HG03108 (cell line): ENCODE results near the gene PPIL1.

ENCODE experiments used
- ATAC-seq: cut with Tn5 transposase; IDR thresholded peaks from one replicate; pipeline ENCODE4 v1.9.1; 2021; ENCODE audit warnings: moderate library complexity; ENCODE audit not compliant: unreplicated experiment

PPIL1 gene

GRCh38 chr6:36857325-36857724 is 17.3 kb downstream of the PPIL1 start:
- no peak for ATAC-seq

GRCh38 chr6:36856277-36856676 is 18.3 kb downstream of the PPIL1 start:
- no peak for ATAC-seq

- ATAC-seq, result no peak
Measured at GRCh38 chr6:36855750-36856149, 18.9 kb downstream of the PPIL1 start.

GRCh38 chr6:36853325-36853724 is 21.3 kb downstream of the PPIL1 start:
- no peak for ATAC-seq

- ATAC-seq, result no peak
Measured at GRCh38 chr6:36852481-36853147, 22.0 kb downstream of the PPIL1 start.

- ATAC-seq, result no peak
Measured at GRCh38 chr6:36851626-36852025, 23.0 kb downstream of the PPIL1 start.

- no peak for ATAC-seq
Measured at GRCh38 chr6:36851149-36851614, 23.4 kb downstream of the PPIL1 start.

- ATAC-seq, result no peak
Measured at GRCh38 chr6:36850021-36850420, 24.6 kb downstream of the PPIL1 start.

GRCh38 chr6:36848658-36849441 is 25.8 kb downstream of the PPIL1 start:
- ATAC-seq, result no peak

- no peak for ATAC-seq
Measured at GRCh38 chr6:36847991-36848390, 26.6 kb downstream of the PPIL1 start.

- ATAC-seq, result no peak
Measured at GRCh38 chr6:36847152-36847551, 27.5 kb downstream of the PPIL1 start.

GRCh38 chr6:36845233-36845632 is 29.4 kb downstream of the PPIL1 start:
- no peak for ATAC-seq

- ATAC-seq, result no peak
Measured at GRCh38 chr6:36844232-36845170, 30.1 kb downstream of the PPIL1 start.

GRCh38 chr6:36843170-36843569 is 31.4 kb downstream of the PPIL1 start:
- ATAC-seq, result no peak

- no peak for ATAC-seq
Measured at GRCh38 chr6:36841756-36842155, 32.8 kb downstream of the PPIL1 start.

- ATAC-seq, result no peak
Measured at GRCh38 chr6:36840432-36841403, 33.9 kb downstream of the PPIL1 start.

GRCh38 chr6:36839749-36840431 is 34.7 kb downstream of the PPIL1 start:
- no peak for ATAC-seq

- ATAC-seq, result no peak
Measured at GRCh38 chr6:36838896-36839748, 35.5 kb downstream of the PPIL1 start, which contains the start of gene CPNE5. TSS of gene CPNE5 (minus strand) at chr6:36839444. CDS start at chr6:36839377, 67 bp downstream.
